ENCODE results near the gene IGFBP3.

GRCh38 chr7:45872116-45873034, 48.7 kb downstream of the IGFBP3 start:
- TF ChIP-seq EZH2 (optimal IDR thresholded peaks at IDR 0.05; ENCODE audit: low read depth, low read length) (no peak), EZH2phosphoT487 (IDR thresholded peaks at IDR 0.05; ENCODE audit: low read length) (no peak)

Data from MM.1S (cell line).